H1 (cell line): Measurements from ENCODE around the gene KLF12. TPM values are rescaled to one million over a fixed set of nuclear protein-coding genes. Genes with fewer than 3 reads are reported as not detected.

ENCODE experiments used
- CTCF ChIA-PET: fragments of 300-600 bp; sonication (Branson Sonifier 250); formaldehyde crosslinking; loops from one replicate; lab custom pipeline; 2021; ENCODE audit not compliant: partially characterized antibody; lab: Charles Lee
- POLR2A ChIA-PET: fragments of 300-600 bp; sonication (Branson Sonifier 250); formaldehyde crosslinking; loops from one replicate; lab custom pipeline; 2021; ENCODE audit warnings: inconsistent platforms; ENCODE audit not compliant: partially characterized antibody; lab: Charles Lee
- DNase-seq, 2 experiments: peaks; one replicate each; pipeline versions ENCODE4 v3.0.0 to v3.0.0-alpha.2; 2010 to 2022; ENCODE audit warnings: low spot score in 2 of 2, low read depth in 1 of 2, mixed read lengths in 1 of 2
- FAIRE-seq: peaks from 2 replicates; lab custom pipeline; 2011; peaks lifted over from hg19 to GRCh38; lab: Jason Lieb, UNC
- H2AFZ ChIP-seq: 2 replicates; pipeline ENCODE4 v1.8.1; 2012; ENCODE audit warnings: low read length, inconsistent platforms
- H2AK5ac ChIP-seq: 2 replicates; pipeline ENCODE4 v1.6.1; 2013; ENCODE audit warnings: low read depth, low read length
- H2BK120ac ChIP-seq: replicated peaks from 2 replicates; pipeline ENCODE3; 2013; ENCODE audit warnings: low read depth, low read length, inconsistent platforms
- H2BK12ac ChIP-seq: 2 replicates; pipeline ENCODE4 v1.6.1; 2013; ENCODE audit warnings: low read depth, low read length
- H2BK15ac ChIP-seq: 2 replicates; pipeline ENCODE4 v1.6.1; 2013; ENCODE audit warnings: low read length
- H2BK20ac ChIP-seq: 2 replicates; pipeline ENCODE4 v1.6.1; 2013; ENCODE audit warnings: low read length
- H2BK5ac ChIP-seq: 2 replicates; pipeline ENCODE4 v1.6.1; 2013; ENCODE audit warnings: low read depth, low read length
- H3K14ac ChIP-seq: 2 replicates; pipeline ENCODE4 v1.6.1; 2013; ENCODE audit warnings: inconsistent platforms; ENCODE audit not compliant: insufficient read length
- H3K18ac ChIP-seq: 2 replicates; pipeline ENCODE4 v1.6.1; 2013; ENCODE audit warnings: low read length; ENCODE audit errors: extremely low read depth
- H3K23ac ChIP-seq: 2 replicates; pipeline ENCODE4 v1.6.1; 2013; ENCODE audit warnings: inconsistent platforms; ENCODE audit not compliant: insufficient read length
- H3K23me2 ChIP-seq: 2 replicates; pipeline ENCODE4 v1.6.1; 2013; ENCODE audit warnings: low read depth, low read length
- H3K27ac ChIP-seq: 2 replicates; pipeline ENCODE4 v1.6.1; 2011; ENCODE audit warnings: low read depth, low read length, inconsistent platforms
- H3K27me3 ChIP-seq, 4 experiments: replicated peaks in 1 of 4; 1 replicate in 1 of 4; 2 replicates in 3 of 4; pipeline versions ENCODE4 v1.6.1 to v1.8.1; 2011 to 2013; ENCODE audit warnings: low read length in 3 of 4, mild to moderate bottlenecking in 3 of 4, inconsistent platforms in 2 of 4, mixed read lengths in 2 of 4, moderate library complexity in 1 of 4; ENCODE audit not compliant: control insufficient read depth in 3 of 4, insufficient read depth in 3 of 4; ENCODE audit errors: extremely low read depth in 1 of 4
- H3K36me3 ChIP-seq, 4 experiments: 2 replicates each; pipeline versions ENCODE4 v1.6.1 to v1.8.1; 2011 to 2013; ENCODE audit warnings: mild to moderate bottlenecking in 4 of 4, low read length in 3 of 4, moderate library complexity in 2 of 4, control low read depth in 1 of 4, inconsistent platforms in 1 of 4; ENCODE audit not compliant: insufficient read depth in 4 of 4, control insufficient read depth in 2 of 4
- H3K4ac ChIP-seq: replicated peaks from 2 replicates; pipeline ENCODE3; 2013; ENCODE audit warnings: low read length, low read depth, mixed read lengths, inconsistent platforms; ENCODE audit not compliant: insufficient read length
- H3K4me1 ChIP-seq, 4 experiments: replicated peaks in 1 of 4; 1 replicate in 1 of 4; 2 replicates in 3 of 4; pipeline versions ENCODE4 v1.6.1 to v1.8.1; 2011 to 2013; ENCODE audit warnings: low read length in 3 of 4, inconsistent platforms in 2 of 4, mixed read lengths in 1 of 4; ENCODE audit not compliant: insufficient read depth in 4 of 4, control insufficient read depth in 3 of 4
- H3K4me2 ChIP-seq, 2 experiments: 2 replicates each; pipeline versions ENCODE4 v1.6.1 to v1.8.1; 2011 to 2013; ENCODE audit warnings: low read depth in 2 of 2, low read length in 2 of 2, control low read depth in 1 of 2, inconsistent platforms in 1 of 2, mild to moderate bottlenecking in 1 of 2; ENCODE audit not compliant: insufficient read depth in 1 of 2
- H3K4me3 ChIP-seq, 4 experiments: fragments of 200-600, 300-600 bp in 1 of 4; sonication (generic), shearing (Covaris generic), sonication (Bioruptor Twin) in 1 of 4; 2 replicates each; pipeline versions ENCODE4 v1.5.1 to v1.8.1; 2011 to 2016; ENCODE audit warnings: low read length in 4 of 4, low read depth in 3 of 4, control low read depth in 2 of 4, inconsistent platforms in 2 of 4, mild to moderate bottlenecking in 2 of 4, mixed read lengths in 1 of 4, moderate library complexity in 1 of 4; ENCODE audit not compliant: insufficient read depth in 2 of 4; ENCODE audit errors: extremely low read depth in 1 of 4
- H3K56ac ChIP-seq: replicated peaks from 2 replicates; pipeline ENCODE3; 2013; ENCODE audit warnings: low read depth, mild to moderate bottlenecking, mixed read lengths, low read length, inconsistent platforms; ENCODE audit not compliant: insufficient read length
- H3K79me1 ChIP-seq: 2 replicates; pipeline ENCODE4 v1.6.1; 2013; ENCODE audit warnings: low read depth, low read length, control low read depth
- H3K79me2 ChIP-seq, 2 experiments: 2 replicates each; pipeline versions ENCODE4 v1.6.1 to v1.8.1; 2012 to 2013; ENCODE audit warnings: low read length in 2 of 2, mild to moderate bottlenecking in 2 of 2, inconsistent platforms in 1 of 2; ENCODE audit not compliant: insufficient read depth in 2 of 2, control insufficient read depth in 1 of 2
- H3K9ac ChIP-seq, 4 experiments: replicated peaks in 1 of 4; 1 replicate in 1 of 4; 2 replicates in 3 of 4; pipeline versions ENCODE4 v1.6.1 to v1.8.1; 2011 to 2013; ENCODE audit warnings: low read depth in 3 of 4, low read length in 3 of 4, control low read depth in 2 of 4, mild to moderate bottlenecking in 2 of 4, moderate library complexity in 2 of 4, inconsistent platforms in 1 of 4; ENCODE audit errors: extremely low read depth in 1 of 4
- H3K9me3 ChIP-seq, 2 experiments: 2 replicates each; pipeline versions ENCODE4 v1.6.1 to v1.8.1; 2012 to 2013; ENCODE audit warnings: mild to moderate bottlenecking in 2 of 2, moderate library complexity in 2 of 2, control low read depth in 1 of 2, inconsistent platforms in 1 of 2, low read depth in 1 of 2, low read length in 1 of 2, mixed read lengths in 1 of 2; ENCODE audit not compliant: insufficient read depth in 2 of 2
- H4K20me1 ChIP-seq, 2 experiments: replicated peaks in 1 of 2; 2 replicates each; pipeline versions ENCODE3 to v1.8.1; 2011 to 2013; ENCODE audit warnings: inconsistent platforms in 2 of 2, low read length in 2 of 2, mild to moderate bottlenecking in 1 of 2; ENCODE audit not compliant: insufficient read depth in 2 of 2, control insufficient read depth in 1 of 2
- H4K5ac ChIP-seq: 2 replicates; pipeline ENCODE4 v1.6.1; 2013; ENCODE audit warnings: low read length, low read depth, mixed read lengths, inconsistent platforms; ENCODE audit not compliant: insufficient read length
- H4K8ac ChIP-seq: 2 replicates; pipeline ENCODE4 v1.8.0; 2013; ENCODE audit warnings: mild to moderate bottlenecking, moderate library complexity, low read length, inconsistent platforms; ENCODE audit not compliant: insufficient read depth; ENCODE audit errors: extremely low read depth
- H4K91ac ChIP-seq: replicated peaks from 2 replicates; pipeline ENCODE3; 2013; ENCODE audit warnings: low read length, mixed read lengths, inconsistent platforms; ENCODE audit not compliant: insufficient read length
- WGBS, 2 experiments: shearing (Covaris generic) in 1 of 2; methylation state at CpG; one replicate each; pipeline versions ENCODE4 v1.1.6 to v1.1.7; 2013 to 2015; ENCODE audit warnings: low lambda C conversion rate in 2 of 2, mixed read lengths in 2 of 2, inconsistent platforms in 1 of 2, low coverage in 1 of 2, missing lambda C conversion rate in 1 of 2; ENCODE audit not compliant: insufficient replicate concordance in 2 of 2, insufficient coverage in 1 of 2, insufficient read length in 1 of 2; ENCODE audit errors: extremely low coverage in 1 of 2, missing lambda C conversion rate in 1 of 2; 5-methylcytosine and 5-hydroxymethylcytosine counted together
- polyA plus RNA-seq, 7 experiments: library from polyadenylated mRNA; depleted of rRNA in 3 of 7; stranded (reverse) in 5 of 7; unstranded in 2 of 7; fragments of >200 nt in 5 of 7; fragments of 200-250 nt in 2 of 7; gene quantifications; 1 replicate in 5 of 7; 2 replicates in 1 of 7; 4 replicates in 1 of 7; pipeline versions ENCODE4 v1.2.1 to v1.2.3, GENCODE V29; 2011 to 2013; ENCODE audit warnings: missing spikeins in 2 of 7, mixed read lengths in 2 of 7
- total RNA-seq: library from RNA; stranded (reverse); fragmentation: NEBNext Ultra II Directional; extraction: Animal tissue kit (Norgen Biotek cat#: 25700); gene quantifications from 2 replicates; pipeline ENCODE4 v1.2.1, GENCODE V29; 2021

KLF12 gene
- total and polyA plus RNA-seq, 2 of the 8 experiments (the other 6 are each of a cell fraction or from before 2014, with no cell fraction given): 6.6 to 12.1 TPM

GRCh38 chr13:74162782-74163181 lies 28.6 kb upstream of the KLF12 start:
- no peak overlapping the region for H3K4ac ChIP-seq
- no peak for FAIRE-seq
- H3K4me1 ChIP-seq: no peaks in the 10 kb centered on the region; a peak in 1 of 7 replicates
- H2BK5ac ChIP-seq: no peak overlapping the region
- H3K4me3 ChIP-seq: no peak overlapping the region
- no peak overlapping the region for H2BK15ac ChIP-seq
- no peak overlapping the region for H3K18ac ChIP-seq
- H3K4me2 ChIP-seq: no peak overlapping the region
- no peaks in the 10 kb centered on the region for H4K20me1 ChIP-seq
- H3K79me2 ChIP-seq: no peaks in the 10 kb centered on the region
- H3K23me2 ChIP-seq: no peaks in the 10 kb centered on the region
- H2AFZ ChIP-seq: no peak overlapping the region
- H2AK5ac ChIP-seq: no peak overlapping the region
- POLR2A ChIA-PET: no interaction called here
- H3K27me3 ChIP-seq: no peaks in the 10 kb centered on the region
- WGBS, 2 experiments: 96% methylated on average over 2 of the region's 2 CpGs; no CpG with 5 or more reads in 1 of the 2 experiments
- H4K91ac ChIP-seq: no peak overlapping the region
- H3K9ac ChIP-seq: no peak overlapping the region
- H2BK12ac ChIP-seq: no peak overlapping the region
- CTCF ChIA-PET: interaction anchor here (0.9 kb wide), 1 partner anchor 124 kb away, joined by 3 read pairs; no protein-coding TSS in a partner anchor
- DNase-seq: no peak
- H4K5ac ChIP-seq: no peak overlapping the region
- no peak overlapping the region for H3K23ac ChIP-seq
- H3K9me3 ChIP-seq: no peaks in the 10 kb centered on the region
- H3K79me1 ChIP-seq: no peaks in the 10 kb centered on the region
- H2BK20ac ChIP-seq: no peak overlapping the region
- H3K27ac ChIP-seq: no peak overlapping the region
- no peak overlapping the region for H2BK120ac ChIP-seq
- H4K8ac ChIP-seq: no peak overlapping the region
- H3K36me3 ChIP-seq: no peaks in the 10 kb centered on the region
- no peak overlapping the region for H3K56ac ChIP-seq
- no peak overlapping the region for H3K14ac ChIP-seq
